C4-2B (cell line): Measurements from ENCODE around the gene PPP1R36.

Experiments
- CTCF ChIP-seq: fragments of 450-650 bp; conservative IDR thresholded peaks from 2 replicates; pipeline ENCODE4 v1.5.1; 2017; ENCODE audit warnings: mild to moderate bottlenecking
- ZFX ChIP-seq: fragments of 450-650 bp; IDR thresholded peaks from 2 replicates; pipeline ENCODE4 v1.6.1; 2017

DNA sequence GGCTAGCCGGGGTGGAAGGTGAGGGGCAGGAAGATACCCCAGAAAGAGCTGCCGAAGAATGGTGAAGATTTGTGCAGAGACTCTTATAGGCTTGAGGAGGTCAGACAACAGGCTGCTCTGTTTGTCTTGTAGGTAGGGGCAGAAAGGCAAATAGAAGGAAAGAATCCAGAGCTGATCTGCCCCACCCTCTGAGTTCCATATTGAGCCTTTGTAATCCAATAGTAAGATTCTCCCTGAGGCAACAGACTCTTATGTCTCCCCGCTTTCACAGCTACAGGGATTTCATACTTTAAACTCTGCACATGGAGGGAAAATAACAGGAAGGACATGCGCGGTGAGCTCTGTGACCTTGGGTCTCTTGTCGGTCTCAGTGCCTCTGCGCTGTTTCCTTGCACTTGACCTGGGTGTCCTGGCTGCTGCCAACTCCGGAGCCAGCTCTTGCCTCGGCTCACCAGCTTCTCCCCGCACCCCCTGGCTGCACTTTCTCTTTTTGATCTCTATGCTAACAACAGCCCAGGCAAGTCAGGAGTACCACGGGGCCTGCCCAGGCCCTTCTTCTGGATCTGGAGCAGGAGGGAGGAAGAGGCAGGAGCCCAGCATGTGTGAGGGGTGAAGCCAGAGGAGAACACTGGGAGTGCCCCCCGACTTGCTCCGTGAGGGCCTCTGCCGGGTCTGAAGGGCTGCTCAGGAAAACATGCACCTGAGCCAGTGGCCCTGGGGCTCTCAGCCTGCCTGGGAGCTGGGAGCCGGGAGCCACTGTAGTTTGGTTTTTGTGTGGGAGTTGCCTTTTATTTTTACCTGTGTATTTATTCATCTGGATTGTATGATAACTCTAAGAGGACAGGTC, 75.8 kb downstream of the PPP1R36 start:
- no peak for TF ChIP-seq CTCF
- TF ChIP-seq ZFX, result no peak
